Measurements from ENCODE around the gene ELP2. TPM values are rescaled to one million over a fixed set of nuclear protein-coding genes. Genes with fewer than 3 reads are reported as not detected.

The ELP2 gene, protein sequence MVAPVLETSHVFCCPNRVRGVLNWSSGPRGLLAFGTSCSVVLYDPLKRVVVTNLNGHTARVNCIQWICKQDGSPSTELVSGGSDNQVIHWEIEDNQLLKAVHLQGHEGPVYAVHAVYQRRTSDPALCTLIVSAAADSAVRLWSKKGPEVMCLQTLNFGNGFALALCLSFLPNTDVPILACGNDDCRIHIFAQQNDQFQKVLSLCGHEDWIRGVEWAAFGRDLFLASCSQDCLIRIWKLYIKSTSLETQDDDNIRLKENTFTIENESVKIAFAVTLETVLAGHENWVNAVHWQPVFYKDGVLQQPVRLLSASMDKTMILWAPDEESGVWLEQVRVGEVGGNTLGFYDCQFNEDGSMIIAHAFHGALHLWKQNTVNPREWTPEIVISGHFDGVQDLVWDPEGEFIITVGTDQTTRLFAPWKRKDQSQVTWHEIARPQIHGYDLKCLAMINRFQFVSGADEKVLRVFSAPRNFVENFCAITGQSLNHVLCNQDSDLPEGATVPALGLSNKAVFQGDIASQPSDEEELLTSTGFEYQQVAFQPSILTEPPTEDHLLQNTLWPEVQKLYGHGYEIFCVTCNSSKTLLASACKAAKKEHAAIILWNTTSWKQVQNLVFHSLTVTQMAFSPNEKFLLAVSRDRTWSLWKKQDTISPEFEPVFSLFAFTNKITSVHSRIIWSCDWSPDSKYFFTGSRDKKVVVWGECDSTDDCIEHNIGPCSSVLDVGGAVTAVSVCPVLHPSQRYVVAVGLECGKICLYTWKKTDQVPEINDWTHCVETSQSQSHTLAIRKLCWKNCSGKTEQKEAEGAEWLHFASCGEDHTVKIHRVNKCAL
- total RNA-seq = 34.4 and 61.4 TPM in 2 replicates

DNA sequence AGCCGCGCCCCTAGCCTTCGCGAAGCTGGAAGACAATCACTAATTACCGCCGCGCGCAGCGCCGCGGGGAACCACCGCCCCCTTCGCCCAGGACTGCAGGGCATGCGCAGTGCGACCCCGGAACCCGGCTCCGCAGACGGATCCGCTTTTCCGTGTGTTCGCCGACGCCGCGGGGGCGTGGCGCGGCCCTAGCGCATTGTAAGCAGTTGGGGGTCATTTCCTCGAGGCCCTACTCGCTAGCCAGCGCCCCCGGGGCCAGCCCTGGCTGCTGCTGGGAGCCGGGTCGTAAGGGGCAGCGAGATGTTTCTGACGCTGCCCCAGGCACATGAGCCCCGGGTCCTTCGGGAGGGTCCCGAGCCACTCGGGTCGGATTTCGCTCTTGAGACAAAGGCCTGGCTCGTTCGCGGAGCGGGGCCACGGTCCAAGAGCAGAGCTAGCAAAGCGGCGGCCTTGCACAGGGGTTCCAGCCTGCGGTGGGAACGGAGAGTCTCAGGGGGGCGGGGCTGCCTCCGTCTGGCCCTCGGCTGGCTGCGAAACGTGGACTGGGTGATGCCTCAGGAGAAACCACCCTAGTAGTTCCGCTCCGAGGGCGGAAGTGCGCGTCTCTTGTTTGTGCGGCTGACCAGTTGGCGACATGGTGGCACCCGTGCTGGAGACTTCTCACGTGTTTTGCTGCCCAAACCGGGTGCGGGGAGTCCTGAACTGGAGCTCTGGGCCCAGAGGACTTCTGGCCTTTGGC is at the start of gene ELP2, which contains the start of gene SLC39A6:
ELP2 (plus strand) TSS at position 600 of the 739 bp plus-strand sequence; CDS start at position 635, 35 bp downstream.
SLC39A6 (minus strand) TSS at position 41 of the 739 bp plus-strand sequence. CDS start 2,333 bp downstream, outside the sequence.

DNA sequence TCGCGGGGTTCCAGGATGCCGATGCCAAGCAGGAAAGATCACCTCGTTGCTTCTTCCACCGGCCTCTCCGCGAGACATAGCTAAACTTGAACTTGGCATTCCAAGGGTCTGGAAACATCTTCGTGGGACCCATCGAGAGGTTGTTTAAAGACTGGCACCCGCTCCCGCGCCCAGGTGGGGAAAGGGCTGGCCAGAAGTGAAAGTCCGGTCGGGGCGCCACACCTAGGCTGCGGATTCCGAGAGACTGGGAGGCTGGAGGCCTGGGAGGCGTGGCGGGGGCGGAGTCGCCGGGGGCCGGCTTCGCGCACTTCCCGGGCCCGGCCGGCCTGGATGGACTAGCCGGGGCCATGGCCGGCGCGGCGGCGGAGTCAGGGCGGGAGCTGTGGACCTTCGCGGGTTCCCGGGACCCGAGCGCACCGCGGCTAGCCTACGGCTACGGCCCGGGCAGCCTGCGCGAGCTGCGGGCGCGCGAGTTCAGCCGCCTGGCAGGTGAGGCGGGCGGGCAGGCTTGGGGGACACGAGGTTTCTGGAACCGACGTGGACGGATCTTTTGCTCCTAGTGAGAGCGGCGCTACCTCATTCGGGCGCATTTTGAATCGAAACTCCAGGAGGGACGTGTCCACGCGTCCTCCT is 57.6 kb downstream of the ELP2 start, which contains the start of gene MOCOS:
MOCOS (plus strand) TSS at position 305 of the 633 bp plus-strand sequence; CDS start at position 348, 43 bp downstream.

Other genes starting within 250 kb of the ELP2 start
- 48.7 and 52.0 TPM in 2 replicates for gene RPRD1A, start 62.3 kb upstream of the ELP2 start, total RNA-seq
- gene SLC39A6, start 559 bp upstream of the ELP2 start, total RNA-seq = 101 and 116 TPM in 2 replicates
- 7.9 and 9.1 TPM in 2 replicates for gene MOCOS, start 57.6 kb downstream of the ELP2 start, total RNA-seq
- gene FHOD3, start 167.8 kb downstream of the ELP2 start, total RNA-seq = 7.5 and 8.4 TPM in 2 replicates